ENCODE measurements around the gene FBXO40.

The FBXO40 gene

GRCh38 chr3:121592856-121593702 lies at the start of gene FBXO40:
Gene FBXO40, plus strand, starts transcription at chr3:121593379. Its CDS starts 27,197 bp downstream, at chr3:121620576.
- Histone ChIP-seq H3K4me1 (ENCODE audit: control insufficient read depth, insufficient read depth, low read length) (peaks cover 5% of the 10 kb centered on the region), H3K9ac (ENCODE audit: low read length in 2 of 2) (peak within 1 kb of the TSS in 1 of 2 donors; percentile 36), H3K4me3 (ENCODE audit: low read length in 2 of 2) (peak within 1 kb of the TSS; percentile 4 to 40), H3K27me3 (ENCODE audit: control insufficient read depth in 1 of 2, insufficient read depth in 2 of 2, low read length in 2 of 2) (no peaks in the 10 kb centered on the region), H3K36me3 (ENCODE audit: control insufficient read depth in 2 of 2, insufficient read depth in 2 of 2, low read length in 2 of 2) (no peaks in the 10 kb centered on the region), H3K9me3 (ENCODE audit: control insufficient read depth in 2 of 2, low read length in 2 of 2) (no peaks in the 10 kb centered on the region), H3K27ac (ENCODE audit: low read length) (peak within 1 kb of the TSS; percentile 18)

GRCh38 chr3:121545049-121545573 lies 48.1 kb upstream of the FBXO40 start:
- H3K27ac ChIP-seq (ENCODE audit: low read length), result no peak overlapping the region
- H3K27me3 ChIP-seq (ENCODE audit: control insufficient read depth in 1 of 2, insufficient read depth in 2 of 2, low read length in 2 of 2), result no peaks in the 10 kb centered on the region
- no peaks in the 10 kb centered on the region for H3K36me3 ChIP-seq (ENCODE audit: control insufficient read depth in 2 of 2, insufficient read depth in 2 of 2, low read length in 2 of 2)
- H3K9ac ChIP-seq (ENCODE audit: low read length in 2 of 2), result peak overlapping the region in 1 of 2 donors; percentile 54
- H3K4me1 ChIP-seq (ENCODE audit: control insufficient read depth, insufficient read depth, low read length), result peaks cover 7% of the 10 kb centered on the region
- peak overlapping the region; percentile 69 to 83 for H3K4me3 ChIP-seq (ENCODE audit: low read length in 2 of 2)
- no peaks in the 10 kb centered on the region for H3K9me3 ChIP-seq (ENCODE audit: control insufficient read depth in 2 of 2, low read length in 2 of 2)

GRCh38 chr3:121545574-121546455 lies 47.4 kb upstream of the FBXO40 start, which contains the start of gene POLQ:
Gene POLQ, minus strand, starts transcription at chr3:121545988. Its CDS starts 111 bp downstream, at chr3:121545877.
- peak within 1 kb of the TSS; percentile 32 for H3K27ac ChIP-seq (ENCODE audit: low read length)

GRCh38 chr3:121552379-121552778 lies 40.8 kb upstream of the FBXO40 start:
- no peaks in the 10 kb centered on the region for H3K9me3 ChIP-seq (ENCODE audit: control insufficient read depth in 2 of 2, low read length in 2 of 2)
- H3K27me3 ChIP-seq (ENCODE audit: control insufficient read depth in 1 of 2, insufficient read depth in 2 of 2, low read length in 2 of 2), result no peaks in the 10 kb centered on the region
- H3K9ac ChIP-seq (ENCODE audit: low read length in 2 of 2), result no peak overlapping the region
- no peaks in the 10 kb centered on the region for H3K36me3 ChIP-seq (ENCODE audit: control insufficient read depth in 2 of 2, insufficient read depth in 2 of 2, low read length in 2 of 2)
- no peaks in the 10 kb centered on the region for H3K4me1 ChIP-seq (ENCODE audit: control insufficient read depth, insufficient read depth, low read length)
- no peak overlapping the region for H3K27ac ChIP-seq (ENCODE audit: low read length)
- H3K4me3 ChIP-seq (ENCODE audit: low read length in 2 of 2), result no peak overlapping the region

More at GRCh38 chr3:121545574-121546455, 47.4 kb upstream of the FBXO40 start, which contains the start of gene POLQ:
- Histone ChIP-seq H3K4me1 (ENCODE audit: control insufficient read depth, insufficient read depth, low read length) (peaks cover 7% of the 10 kb centered on the region), H3K9ac (ENCODE audit: low read length in 2 of 2) (peak within 1 kb of the TSS; percentile 54 to 83), H3K4me3 (ENCODE audit: low read length in 2 of 2) (peak within 1 kb of the TSS; percentile 69 to 83), H3K36me3 (ENCODE audit: control insufficient read depth in 2 of 2, insufficient read depth in 2 of 2, low read length in 2 of 2) (no peaks in the 10 kb centered on the region), H3K9me3 (ENCODE audit: control insufficient read depth in 2 of 2, low read length in 2 of 2) (no peaks in the 10 kb centered on the region), H3K27me3 (ENCODE audit: control insufficient read depth in 1 of 2, insufficient read depth in 2 of 2, low read length in 2 of 2) (no peaks in the 10 kb centered on the region)

- H3K27me3 ChIP-seq (ENCODE audit: control insufficient read depth in 1 of 2, insufficient read depth in 2 of 2, low read length in 2 of 2), result no peaks in the 10 kb centered on the region
- no peaks in the 10 kb centered on the region for H3K9me3 ChIP-seq (ENCODE audit: control insufficient read depth in 2 of 2, low read length in 2 of 2)
These were observed 40.4 kb upstream of the FBXO40 start for GRCh38 chr3:121552797-121553196.

GRCh38 chr3:121557426-121557934 lies 35.7 kb upstream of the FBXO40 start:
- no peaks in the 10 kb centered on the region for H3K4me1 ChIP-seq (ENCODE audit: control insufficient read depth, insufficient read depth, low read length)
- H3K36me3 ChIP-seq (ENCODE audit: control insufficient read depth in 2 of 2, insufficient read depth in 2 of 2, low read length in 2 of 2), result no peaks in the 10 kb centered on the region
- no peaks in the 10 kb centered on the region for H3K9me3 ChIP-seq (ENCODE audit: control insufficient read depth in 2 of 2, low read length in 2 of 2)
- no peaks in the 10 kb centered on the region for H3K27me3 ChIP-seq (ENCODE audit: control insufficient read depth in 1 of 2, insufficient read depth in 2 of 2, low read length in 2 of 2)
- H3K4me3 ChIP-seq (ENCODE audit: low read length in 2 of 2), result no peak overlapping the region
- no peak overlapping the region for H3K27ac ChIP-seq (ENCODE audit: low read length)
- H3K9ac ChIP-seq (ENCODE audit: low read length in 2 of 2), result no peak overlapping the region

More at GRCh38 chr3:121552797-121553196, 40.4 kb upstream of the FBXO40 start:
- H3K9ac ChIP-seq (ENCODE audit: low read length in 2 of 2), result no peak overlapping the region
- H3K36me3 ChIP-seq (ENCODE audit: control insufficient read depth in 2 of 2, insufficient read depth in 2 of 2, low read length in 2 of 2), result no peaks in the 10 kb centered on the region
- no peak overlapping the region for H3K27ac ChIP-seq (ENCODE audit: low read length)
- H3K4me3 ChIP-seq (ENCODE audit: low read length in 2 of 2), result no peak overlapping the region
- H3K4me1 ChIP-seq (ENCODE audit: control insufficient read depth, insufficient read depth, low read length), result no peaks in the 10 kb centered on the region

- Histone ChIP-seq H3K27me3 (ENCODE audit: control insufficient read depth in 1 of 2, insufficient read depth in 2 of 2, low read length in 2 of 2) (no peaks in the 10 kb centered on the region), H3K27ac (ENCODE audit: low read length) (no peak overlapping the region), H3K4me1 (ENCODE audit: control insufficient read depth, insufficient read depth, low read length) (no peaks in the 10 kb centered on the region), H3K9ac (ENCODE audit: low read length in 2 of 2) (no peak overlapping the region), H3K4me3 (ENCODE audit: low read length in 2 of 2) (no peak overlapping the region), H3K9me3 (ENCODE audit: control insufficient read depth in 2 of 2, low read length in 2 of 2) (no peaks in the 10 kb centered on the region), H3K36me3 (ENCODE audit: control insufficient read depth in 2 of 2, insufficient read depth in 2 of 2, low read length in 2 of 2) (no peaks in the 10 kb centered on the region)
These were observed 31.0 kb upstream of the FBXO40 start for GRCh38 chr3:121562148-121562547.

GRCh38 chr3:121566773-121567172 lies 26.4 kb upstream of the FBXO40 start:
- H3K4me3 ChIP-seq (ENCODE audit: low read length in 2 of 2), result no peak overlapping the region
- no peaks in the 10 kb centered on the region for H3K27me3 ChIP-seq (ENCODE audit: control insufficient read depth in 1 of 2, insufficient read depth in 2 of 2, low read length in 2 of 2)
- H3K4me1 ChIP-seq (ENCODE audit: control insufficient read depth, insufficient read depth, low read length), result no peaks in the 10 kb centered on the region
- no peak overlapping the region for H3K27ac ChIP-seq (ENCODE audit: low read length)
- no peaks in the 10 kb centered on the region for H3K36me3 ChIP-seq (ENCODE audit: control insufficient read depth in 2 of 2, insufficient read depth in 2 of 2, low read length in 2 of 2)
- H3K9ac ChIP-seq (ENCODE audit: low read length in 2 of 2), result no peak overlapping the region
- no peaks in the 10 kb centered on the region for H3K9me3 ChIP-seq (ENCODE audit: control insufficient read depth in 2 of 2, low read length in 2 of 2)

- Histone ChIP-seq H3K9me3 (ENCODE audit: control insufficient read depth in 2 of 2, low read length in 2 of 2) (no peaks in the 10 kb centered on the region), H3K4me1 (ENCODE audit: control insufficient read depth, insufficient read depth, low read length) (no peaks in the 10 kb centered on the region), H3K9ac (ENCODE audit: low read length in 2 of 2) (no peak within 1 kb of the TSS), H3K27ac (ENCODE audit: low read length) (no peak within 1 kb of the TSS), H3K27me3 (ENCODE audit: control insufficient read depth in 1 of 2, insufficient read depth in 2 of 2, low read length in 2 of 2) (no peaks in the 10 kb centered on the region), H3K4me3 (ENCODE audit: low read length in 2 of 2) (no peak within 1 kb of the TSS), H3K36me3 (ENCODE audit: control insufficient read depth in 2 of 2, insufficient read depth in 2 of 2, low read length in 2 of 2) (no peaks in the 10 kb centered on the region)
These were observed 25.5 kb upstream of the FBXO40 start, which contains the start of gene ARGFX for GRCh38 chr3:121567649-121568048. Gene ARGFX, plus strand, starts transcription at chr3:121567949. Its CDS starts 2,765 bp downstream, at chr3:121570714.

- no peaks in the 10 kb centered on the region for H3K36me3 ChIP-seq (ENCODE audit: control insufficient read depth in 2 of 2, insufficient read depth in 2 of 2, low read length in 2 of 2)
- H3K4me1 ChIP-seq (ENCODE audit: control insufficient read depth, insufficient read depth, low read length), result no peaks in the 10 kb centered on the region
- no peak overlapping the region for H3K27ac ChIP-seq (ENCODE audit: low read length)
- H3K4me3 ChIP-seq (ENCODE audit: low read length in 2 of 2), result no peak overlapping the region
- no peaks in the 10 kb centered on the region for H3K27me3 ChIP-seq (ENCODE audit: control insufficient read depth in 1 of 2, insufficient read depth in 2 of 2, low read length in 2 of 2)
- no peaks in the 10 kb centered on the region for H3K9me3 ChIP-seq (ENCODE audit: control insufficient read depth in 2 of 2, low read length in 2 of 2)
- H3K9ac ChIP-seq (ENCODE audit: low read length in 2 of 2), result no peak overlapping the region
These were observed 18.7 kb upstream of the FBXO40 start for GRCh38 chr3:121574449-121574848.

All from stomach smooth muscle (tissue), 2 donors.